Astrocyte (in vitro differentiated cells and primary cell): ENCODE results near the gene MIA. TPM values are rescaled to one million over a fixed set of nuclear protein-coding genes. Genes with fewer than 3 reads are reported as not detected.
A peak's percentile ranks its signal among the peaks of the same experiment; 100 is the strongest.

ENCODE experiments used
- DNase-seq: peaks from one replicate; pipeline ENCODE4 v3.0.0-alpha.2; 2010; ENCODE audit warnings: low read depth
- FAIRE-seq: peaks from 2 replicates; lab custom pipeline; 2011; peaks lifted over from hg19 to GRCh38; lab: Jason Lieb, UNC
- H2AFZ ChIP-seq: 2 replicates; pipeline ENCODE4 v1.6.0; 2012; ENCODE audit warnings: low read depth, low read length, inconsistent platforms
- H3K27ac ChIP-seq: 2 replicates; pipeline ENCODE4 v1.5.1; 2011; ENCODE audit warnings: low read depth, low read length, inconsistent platforms
- H3K27me3 ChIP-seq: 2 replicates; pipeline ENCODE4 v1.6.0; 2011; ENCODE audit warnings: low read length, inconsistent platforms; ENCODE audit not compliant: insufficient read depth
- H3K36me3 ChIP-seq: 2 replicates; pipeline ENCODE4 v1.5.1; 2011; ENCODE audit warnings: low read length, inconsistent platforms; ENCODE audit not compliant: insufficient read depth
- H3K4me1 ChIP-seq: 2 replicates; pipeline ENCODE4 v1.5.1; 2011; ENCODE audit warnings: low read length, inconsistent platforms; ENCODE audit not compliant: insufficient read depth
- H3K4me2 ChIP-seq: 2 replicates; pipeline ENCODE4 v1.6.0; 2012; ENCODE audit warnings: low read length, inconsistent platforms
- H3K4me3 ChIP-seq: 2 replicates; pipeline ENCODE4 v1.5.1; 2011; ENCODE audit warnings: low read depth, mild to moderate bottlenecking, low read length, inconsistent platforms; ENCODE audit not compliant: insufficient read depth
- H3K79me2 ChIP-seq: 2 replicates; pipeline ENCODE4 v1.6.0; 2012; ENCODE audit warnings: mild to moderate bottlenecking, low read length, inconsistent platforms; ENCODE audit not compliant: insufficient read depth
- H3K9ac ChIP-seq: 2 replicates; pipeline ENCODE4 v1.6.0; 2012; ENCODE audit warnings: mild to moderate bottlenecking, low read length, inconsistent platforms
- H3K9me3 ChIP-seq: 2 replicates; pipeline ENCODE4 v1.5.1; 2012; ENCODE audit warnings: low read depth, mild to moderate bottlenecking, low read length, inconsistent platforms; ENCODE audit not compliant: insufficient read depth
- H4K20me1 ChIP-seq: 2 replicates; pipeline ENCODE4 v1.6.0; 2012; ENCODE audit warnings: low read length, inconsistent platforms; ENCODE audit not compliant: insufficient read depth
- H3K27ac Mint-ChIP-seq: one replicate; pipeline ENCODE4 v1.8.0; 2021; ENCODE audit warnings: mild to moderate bottlenecking, mixed read lengths; ENCODE audit not compliant: unreplicated experiment
- H3K27me3 Mint-ChIP-seq: one replicate; pipeline ENCODE4 v1.8.0; 2021; ENCODE audit warnings: low read depth, mixed read lengths; ENCODE audit not compliant: unreplicated experiment
- H3K36me3 Mint-ChIP-seq: one replicate; pipeline ENCODE4 v1.8.0; 2021; ENCODE audit warnings: low read depth, mixed read lengths; ENCODE audit not compliant: unreplicated experiment
- H3K4me1 Mint-ChIP-seq: one replicate; pipeline ENCODE4 v1.8.0; 2021; ENCODE audit warnings: low read depth, mixed read lengths; ENCODE audit not compliant: unreplicated experiment
- H3K4me3 Mint-ChIP-seq: one replicate; pipeline ENCODE4 v1.8.0; 2021; ENCODE audit warnings: mild to moderate bottlenecking, moderate library complexity, mixed read lengths; ENCODE audit not compliant: unreplicated experiment
- H3K9me3 Mint-ChIP-seq: one replicate; pipeline ENCODE4 v1.8.0; 2021; ENCODE audit warnings: mild to moderate bottlenecking, mixed read lengths; ENCODE audit not compliant: unreplicated experiment
- CTCF ChIP-seq: IDR thresholded peaks from 2 replicates; pipeline ENCODE4 v1.5.1; 2011; ENCODE audit warnings: low read depth, mild to moderate bottlenecking, inconsistent platforms, low read length, moderate library complexity; ENCODE audit not compliant: insufficient read depth
- EZH2 ChIP-seq: IDR thresholded peaks from 2 replicates; pipeline ENCODE4 v1.6.1; 2012; ENCODE audit warnings: mild to moderate bottlenecking, low read length, inconsistent platforms; ENCODE audit not compliant: insufficient read depth
- total RNA-seq: library from RNA; stranded (reverse); gene quantifications from 2 replicates; pipeline ENCODE4 v1.2.1, GENCODE V29; 2021

The MIA gene
- total RNA-seq, 1 donor from 2014 or later: 2.5 TPM

- Histone ChIP-seq H3K9ac (no peak overlapping the region), H3K4me2 (no peak overlapping the region), H3K9me3 (no peaks in the 10 kb centered on the region), H4K20me1 (no peaks in the 10 kb centered on the region), H3K27ac (no peak overlapping the region), H2AFZ (no peak overlapping the region), H3K79me2 (no peaks in the 10 kb centered on the region), H3K4me3 (no peak overlapping the region), H3K36me3 (peaks cover 13% of the 10 kb centered on the region), H3K27me3 (no peaks in the 10 kb centered on the region), H3K4me1 (peaks cover 2% of the 10 kb centered on the region)
- FAIRE-seq (no peak), DNase-seq (no peak)
- Mint-ChIP-seq H3K36me3 (peaks cover 30% of the 10 kb centered on the region), H3K27ac (no peak overlapping the region), H3K27me3 (no peaks in the 10 kb centered on the region), H3K4me1 (peaks cover 3% of the 10 kb centered on the region), H3K9me3 (no peaks in the 10 kb centered on the region), H3K4me3 (no peak overlapping the region)
- TF ChIP-seq CTCF: no peak
- no peak for TF ChIP-seq EZH2
These were observed 35.2 kb upstream of the MIA start for GRCh38 chr19:40739871-40740703.

GRCh38 chr19:40740747-40741146 is 34.6 kb upstream of the MIA start:
- H3K9ac ChIP-seq: no peak overlapping the region
- peak overlapping the region; percentile 58 for H3K27ac Mint-ChIP-seq
- no peak overlapping the region for H3K27ac ChIP-seq

More at GRCh38 chr19:40740747-40741146, 34.6 kb upstream of the MIA start:
- no peak overlapping the region for H3K4me2 ChIP-seq
- H3K4me1 Mint-ChIP-seq: peaks cover 10% of the 10 kb centered on the region
- H3K27me3 ChIP-seq: no peaks in the 10 kb centered on the region
- no peaks in the 10 kb centered on the region for H3K79me2 ChIP-seq
- DNase-seq (no peak), FAIRE-seq (no peak)
- no peak overlapping the region for H3K4me3 ChIP-seq
- peaks cover 10% of the 10 kb centered on the region for H3K36me3 ChIP-seq
- H3K4me1 ChIP-seq: peaks cover 8% of the 10 kb centered on the region
- H3K4me3 Mint-ChIP-seq: no peak overlapping the region
- H2AFZ ChIP-seq: no peak overlapping the region
- no peaks in the 10 kb centered on the region for H3K9me3 ChIP-seq
- no peaks in the 10 kb centered on the region for H3K27me3 Mint-ChIP-seq
- no peak for TF ChIP-seq CTCF
- TF ChIP-seq EZH2: no peak
- H3K36me3 Mint-ChIP-seq: peaks cover 25% of the 10 kb centered on the region
- no peaks in the 10 kb centered on the region for H4K20me1 ChIP-seq
- no peaks in the 10 kb centered on the region for H3K9me3 Mint-ChIP-seq
